Heart left ventricle (tissue), 16 donors: Measurements from ENCODE around the gene EIF6. TPM values are rescaled to one million over a fixed set of nuclear protein-coding genes. Genes with fewer than 3 reads are reported as not detected.

Source experiments
- ATAC-seq, 4 donors: fragments of 200-7000 bp; cut with Tn5 transposase; one replicate each; pipeline ENCODE4 v1.9.1; 2020 to 2022; ENCODE audit warnings: moderate library complexity in 4 of 4, mild to moderate bottlenecking in 3 of 4, moderate number of reproducible peaks in 1 of 4
- DNase-seq, 5 donors: peaks; one replicate each; pipeline ENCODE4 v3.0.0-alpha.2; 2020
- H3K27ac ChIP-seq, 12 donors: fragments of 200-600 bp; sonication (generic) in 4 of 12; one replicate each; pipeline versions ENCODE4 v1.5.0 to v1.8.0; 2016 to 2022; ENCODE audit warnings: mild to moderate bottlenecking in 2 of 12
- H3K27me3 ChIP-seq, 9 donors: fragments of 200-600 bp; sonication (generic) in 2 of 9; one replicate each; pipeline versions ENCODE4 v1.5.1 to v1.8.0; 2016 to 2022; ENCODE audit warnings: mild to moderate bottlenecking in 3 of 9
- H3K36me3 ChIP-seq, 9 donors: fragments of 200-600 bp; sonication (generic) in 2 of 9; one replicate each; pipeline versions ENCODE4 v1.5.0 to v1.8.0; 2018 to 2022; ENCODE audit warnings: mild to moderate bottlenecking in 2 of 9
- H3K4me1 ChIP-seq, 12 donors: fragments of 200-600 bp; sonication (generic) in 4 of 12; one replicate each; pipeline versions ENCODE4 v1.5.0 to v1.8.0; 2016 to 2022; ENCODE audit warnings: mild to moderate bottlenecking in 3 of 12
- H3K4me3 ChIP-seq, 12 donors: fragments of 200-600 bp; sonication (generic) in 4 of 12; one replicate each; pipeline versions ENCODE4 v1.5.0 to v1.8.0; 2017 to 2022; ENCODE audit warnings: mild to moderate bottlenecking in 9 of 12, moderate library complexity in 4 of 12
- H3K9me3 ChIP-seq, 12 donors: fragments of 200-600 bp; sonication (generic) in 4 of 12; one replicate each; pipeline versions ENCODE4 v1.5.0 to v1.8.0; 2016 to 2022; ENCODE audit warnings: mild to moderate bottlenecking in 1 of 12
- CTCF ChIP-seq, 12 donors: fragments of 200-600 bp; sonication (generic) in 4 of 12; IDR thresholded peaks; one replicate each; pipeline versions ENCODE4 v1.5.0 to v1.8.0; 2018 to 2022; ENCODE audit warnings: antibody characterized with exemption in 12 of 12, mild to moderate bottlenecking in 5 of 12
- POLR2A ChIP-seq, 2 donors: fragments of 450-650 bp; IDR thresholded peaks; one replicate each; pipeline ENCODE4 v1.6.1; 2017; ENCODE audit warnings: antibody characterized with exemption in 2 of 2, mild to moderate bottlenecking in 2 of 2, moderate library complexity in 2 of 2
- WGBS, 4 donors: extraction: QIAGEN DNeasy Blood & Tissue Kit in 2 of 4; methylation state at CpG; one replicate each; pipeline versions ENCODE4 v1.1.5 to v1.1.7; 2013 to 2018; 5-methylcytosine and 5-hydroxymethylcytosine counted together
- intact Hi-C, 10 donors: fragments of 100-400 bp; cut with DNase I; formaldehyde crosslinking; loops; one replicate each; pipeline versions ENCODE4 v1.11.1 to v1.14.2; 2022
- polyA plus RNA-seq, 2 donors: library from polyadenylated mRNA; stranded (reverse); fragments of 200-250 nt; gene quantifications; one replicate each; pipeline ENCODE4 v1.2.3, GENCODE V29; 2013
- total RNA-seq, 9 donors: library from RNA; depleted of rRNA in 2 of 9; stranded (reverse); fragments of >200 nt in 2 of 9; fragmentation: NEBNext Ultra II Directional in 3 of 9; extraction: Animal tissue kit (Norgen Biotek cat#: 25700) in 3 of 9; gene quantifications; one replicate each; pipeline versions ENCODE4 v1.1.0 to v1.2.4, GENCODE V29; 2016 to 2023
- donor health status: ischemic (EF 13 %, LVEDD 7.1; RV severe dilation, severe dysfunction).
- donor health status: healthy with polysubstance abuse.
- donor health status: DM: no; HTN: yes; CAD: no.
- donor health status: DM: no; HTN: no; CAD: no.
- donor health status: ischemic (EF 25% LVEDD 6.9; RV normal size, moderate dysfunction).
- donor health status: ischemic (EF 25% LVEDD 5.7; RV mildly dilated, moderate dysfunction).
- donor health status: healthy.
- donor health status: DM: yes; HTN: yes; CAD: no.
- donor health status: ischemic (EF 35%, LVEDD 5.7; RV mildly dilated, moderate dysfunction).
- donor health status: nonischemic (EF 11% LVEDD 7.7; RV severe dilation, severe dysfunction).
- donor health status: DM: yes; HTN: yes; CAD: no.
- donor health status: PGD.
- donor health status: ischemic (EF 29% LVEDD 5.4; RV normal size, mild dysfunction).
- donor health status: nonischemic (EF 23%, LVEDD 6.1; RV moderate dilation, normal function).

EIF6 gene
- total and polyA plus RNA-seq, 11 donors = 27.5 to 150 (median 42.1) TPM

- intact Hi-C loops = no loop called here
- no peaks in the 10 kb centered on the region for H3K36me3 ChIP-seq
- no peaks in the 10 kb centered on the region for H3K27me3 ChIP-seq
- WGBS, 4 donors = 71 to 80% (median 76%) methylated on average over 2 of the region's 2 CpGs
- H3K4me3 ChIP-seq = no peak overlapping the region
- no peak for TF ChIP-seq CTCF (IDR thresholded peaks at IDR 0.05)
- no peak for TF ChIP-seq POLR2A (IDR thresholded peaks at IDR 0.05)
- H3K9me3 ChIP-seq = no peaks in the 10 kb centered on the region
- H3K27ac ChIP-seq = no peak overlapping the region
- H3K4me1 ChIP-seq = peaks cover 0 to 4% (median 0%) of the 10 kb centered on the region in 12 donors
- DNase-seq (no peak), ATAC-seq (no peak)
Observed at GRCh38 chr20:35252037-35252461, 32.5 kb downstream of the EIF6 start.

GRCh38 chr20:35251613-35251940 lies 33.0 kb downstream of the EIF6 start:
- no peak for TF ChIP-seq POLR2A (IDR thresholded peaks at IDR 0.05)
- no peak for TF ChIP-seq CTCF (IDR thresholded peaks at IDR 0.05)
- no peak for ATAC-seq

GRCh38 chr20:35248641-35249475 lies 35.7 kb downstream of the EIF6 start:
- WGBS, 4 donors = 80 to 88% (median 85%) methylated on average over 9 of the region's 9 CpGs
- intact Hi-C loops = no loop called here
- H3K27me3 ChIP-seq = no peaks in the 10 kb centered on the region
- ATAC-seq (no peak), DNase-seq (no peak)
- no peaks in the 10 kb centered on the region for H3K9me3 ChIP-seq
- TF ChIP-seq POLR2A (IDR thresholded peaks at IDR 0.05) (no peak), CTCF (IDR thresholded peaks at IDR 0.05) (no peak)
- H3K27ac ChIP-seq = no peak overlapping the region
- H3K4me1 ChIP-seq = no peaks in the 10 kb centered on the region
- H3K36me3 ChIP-seq = no peaks in the 10 kb centered on the region
- H3K4me3 ChIP-seq = no peak overlapping the region

More at GRCh38 chr20:35251613-35251940, 33.0 kb downstream of the EIF6 start:
- intact Hi-C loops = no loop called here
- Histone ChIP-seq H3K27me3 (no peaks in the 10 kb centered on the region), H3K4me3 (no peak overlapping the region), H3K4me1 (no peaks in the 10 kb centered on the region), H3K9me3 (no peaks in the 10 kb centered on the region), H3K36me3 (no peaks in the 10 kb centered on the region), H3K27ac (no peak overlapping the region)
- DNase-seq = no peak
- 91 to 100% (median 99%) methylated on average over 2 of the region's 2 CpGs for WGBS, 4 donors

- TF ChIP-seq POLR2A (IDR thresholded peaks at IDR 0.05) = no peak
- TF ChIP-seq CTCF (IDR thresholded peaks at IDR 0.05) = no peak
- ATAC-seq = no peak
Observed at GRCh38 chr20:35246723-35247122, 37.8 kb downstream of the EIF6 start.

More at GRCh38 chr20:35246723-35247122, 37.8 kb downstream of the EIF6 start:
- no peak overlapping the region for H3K4me3 ChIP-seq
- 88 to 93% (median 89%) methylated on average over 12 of the region's 12 CpGs for WGBS, 4 donors
- H3K4me1 ChIP-seq = no peaks in the 10 kb centered on the region
- no peaks in the 10 kb centered on the region for H3K36me3 ChIP-seq
- intact Hi-C loops = no loop called here
- no peak for DNase-seq
- no peaks in the 10 kb centered on the region for H3K27me3 ChIP-seq
- no peak overlapping the region for H3K27ac ChIP-seq
- no peaks in the 10 kb centered on the region for H3K9me3 ChIP-seq
